ENCODE measurements around the gene CACNA1C.

The CACNA1C gene

DNA sequence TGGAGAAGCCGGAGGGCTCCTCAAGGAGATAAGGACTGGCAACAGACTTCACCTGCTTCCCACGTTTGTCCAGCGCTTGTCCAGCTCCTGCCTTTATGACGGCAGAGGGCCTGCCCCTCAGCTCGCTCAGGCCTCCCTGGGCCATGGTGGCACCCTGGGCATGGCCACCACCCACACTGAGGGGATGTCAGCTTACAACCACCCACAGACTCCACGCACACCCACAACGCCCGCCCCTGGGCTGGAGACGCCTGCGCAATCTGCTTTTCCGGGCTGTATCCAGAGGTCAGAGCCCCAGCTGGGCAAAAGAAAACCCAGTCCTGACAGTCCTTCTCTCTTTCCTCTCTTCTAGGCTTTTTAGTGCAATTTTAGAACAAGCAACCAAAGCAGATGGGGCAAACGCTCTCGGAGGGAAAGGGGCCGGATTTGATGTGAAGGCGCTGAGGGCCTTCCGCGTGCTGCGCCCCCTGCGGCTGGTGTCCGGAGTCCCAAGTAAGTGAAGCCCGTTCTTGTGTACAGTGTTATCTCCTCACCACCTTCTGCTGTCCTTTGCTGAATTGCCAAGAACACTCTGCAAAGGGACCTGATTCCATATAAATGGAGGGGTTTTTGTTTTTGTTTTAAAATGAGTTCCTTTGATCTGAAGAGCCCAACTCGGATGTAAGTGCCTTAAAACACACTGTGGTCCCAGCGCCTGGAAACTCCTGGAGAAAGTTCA, 404.6 kb downstream of the CACNA1C start:
- DNase-seq (ENCODE audit: low read depth): no peak

DNA sequence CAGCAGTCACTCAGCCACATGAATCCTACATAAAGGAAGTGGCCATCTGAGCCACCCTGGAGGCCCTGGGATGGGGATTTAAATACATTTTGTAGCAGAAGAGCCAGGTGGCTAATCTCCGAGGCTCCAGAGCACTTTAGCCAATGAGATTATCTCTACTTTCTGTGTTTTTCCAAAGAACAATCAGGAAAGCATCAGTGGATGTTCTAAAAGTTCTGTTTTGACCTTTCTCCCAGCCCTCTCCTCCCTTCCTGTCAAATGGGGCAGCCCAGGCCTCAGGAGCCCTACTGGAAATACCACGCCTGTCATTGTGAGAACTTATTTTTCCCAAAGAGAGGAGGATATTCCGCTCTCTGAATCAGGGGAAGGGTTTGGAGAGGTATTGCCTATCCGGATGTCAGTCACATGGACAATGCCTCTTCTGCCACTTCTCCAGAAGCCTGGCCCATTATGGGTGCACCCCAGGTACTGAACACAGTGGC, 405.2 kb downstream of the CACNA1C start:
- DNase-seq (ENCODE audit: low read depth): no peak

DNA sequence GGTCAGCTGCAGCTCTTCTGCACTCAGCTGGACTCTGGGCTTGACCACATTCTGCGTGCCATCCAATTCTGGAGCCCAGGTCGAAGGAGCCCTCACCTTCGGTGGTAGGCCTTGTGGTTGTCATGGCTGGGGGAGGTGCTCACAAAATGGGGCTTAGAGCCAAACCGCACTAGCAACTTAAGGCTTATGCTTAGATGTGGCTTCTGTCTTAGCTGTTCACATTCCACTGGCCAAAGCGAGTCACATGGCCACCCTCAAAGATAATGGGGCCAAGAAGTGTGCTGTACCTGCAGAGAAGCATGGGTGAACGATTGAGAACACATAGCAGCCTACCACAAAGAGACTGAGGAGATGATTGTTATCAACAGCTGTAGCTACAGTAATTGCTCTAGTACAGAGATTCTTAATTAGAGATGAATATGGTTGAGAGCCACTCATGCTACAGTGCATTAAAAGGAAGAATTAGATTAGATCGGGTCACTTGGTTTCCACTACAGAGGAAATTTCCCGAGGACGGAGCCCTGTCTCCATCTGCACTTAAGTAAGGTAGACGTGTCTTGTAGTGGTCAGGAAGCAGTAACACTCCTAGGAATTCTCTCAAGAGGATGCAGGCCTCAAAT, 407.4 kb downstream of the CACNA1C start:
- DNase-seq (ENCODE audit: low read depth): no peak

DNA sequence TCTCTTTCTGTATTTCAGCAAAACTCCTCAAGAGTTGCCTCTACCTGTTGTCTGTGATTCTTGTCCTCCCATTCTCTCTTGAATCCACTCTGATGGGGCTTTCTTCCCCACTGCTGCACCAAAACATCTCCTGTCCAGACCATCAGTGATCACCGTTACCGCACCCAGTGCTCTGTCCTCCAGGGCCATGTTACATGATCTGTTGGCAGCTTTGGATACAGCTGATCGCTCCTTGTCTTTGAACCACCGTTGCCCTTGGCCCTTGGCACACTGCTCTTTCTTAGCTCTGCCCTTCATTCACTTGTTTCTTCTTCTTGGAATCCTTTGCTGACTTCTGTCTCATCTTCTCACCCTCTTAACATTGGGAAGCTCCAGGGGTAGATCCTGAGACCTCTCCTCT, 408.3 kb downstream of the CACNA1C start:
- no peak for DNase-seq (ENCODE audit: low read depth)

DNA sequence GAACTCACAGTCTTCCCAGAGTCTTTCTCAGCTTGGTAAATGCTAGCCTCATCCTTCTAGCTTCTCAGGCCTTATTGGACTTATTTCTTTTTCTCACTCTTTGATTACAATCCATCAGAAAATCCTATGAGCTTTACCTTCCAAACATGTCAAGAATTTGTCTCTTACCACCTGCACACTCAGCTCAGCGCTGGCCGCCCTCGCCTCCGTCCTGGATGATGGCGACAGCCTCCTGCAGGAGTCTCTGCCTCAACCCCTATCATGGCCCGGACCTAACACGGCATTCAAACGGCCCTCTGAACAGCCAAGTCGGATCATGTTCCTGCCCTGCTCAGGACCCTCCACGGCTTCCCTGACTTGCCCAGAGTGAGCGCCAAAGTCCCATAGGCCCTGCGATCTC, 408.9 kb downstream of the CACNA1C start:
- no peak for DNase-seq (ENCODE audit: low read depth)

DNA sequence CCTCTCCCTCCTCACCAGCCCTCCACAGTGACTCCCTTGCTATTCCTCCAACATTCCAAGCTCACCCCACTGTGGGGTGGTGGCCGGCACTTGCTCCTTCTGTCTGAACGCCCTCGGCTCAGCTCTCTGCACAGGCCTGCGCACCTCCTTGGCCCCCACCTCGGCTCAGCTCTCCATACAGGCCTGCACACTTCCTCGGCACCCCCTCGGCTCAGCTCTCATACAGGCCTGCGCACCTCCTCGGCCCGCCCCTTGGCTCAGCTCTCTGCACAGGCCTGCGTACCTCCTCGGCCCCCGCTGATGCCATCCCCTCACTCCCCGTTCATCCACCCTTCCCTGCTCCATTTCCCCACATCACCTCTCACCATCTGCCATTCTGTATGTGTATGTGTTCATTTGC, 409.3 kb downstream of the CACNA1C start:
- DNase-seq (ENCODE audit: low read depth): no peak

DNA sequence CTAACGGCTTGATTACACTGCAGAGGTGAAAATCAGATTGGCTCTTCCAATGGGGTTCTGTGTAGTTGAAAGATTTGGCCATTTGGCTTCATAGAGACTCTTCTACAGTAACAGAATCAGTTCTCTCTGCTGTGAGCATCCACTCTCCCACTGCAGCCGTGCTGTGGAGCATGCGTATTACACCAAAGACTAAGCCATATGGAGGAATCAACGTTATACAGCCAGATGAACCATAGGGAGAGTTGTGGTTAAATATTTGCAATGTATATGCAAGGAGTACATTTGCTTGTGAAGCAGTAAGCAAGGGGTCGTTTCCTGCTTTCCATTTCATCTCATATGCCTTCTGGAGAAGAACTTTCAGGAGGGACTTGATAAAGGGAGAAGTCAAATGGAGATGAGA, 410.9 kb downstream of the CACNA1C start:
- no peak for DNase-seq (ENCODE audit: low read depth)

DNA sequence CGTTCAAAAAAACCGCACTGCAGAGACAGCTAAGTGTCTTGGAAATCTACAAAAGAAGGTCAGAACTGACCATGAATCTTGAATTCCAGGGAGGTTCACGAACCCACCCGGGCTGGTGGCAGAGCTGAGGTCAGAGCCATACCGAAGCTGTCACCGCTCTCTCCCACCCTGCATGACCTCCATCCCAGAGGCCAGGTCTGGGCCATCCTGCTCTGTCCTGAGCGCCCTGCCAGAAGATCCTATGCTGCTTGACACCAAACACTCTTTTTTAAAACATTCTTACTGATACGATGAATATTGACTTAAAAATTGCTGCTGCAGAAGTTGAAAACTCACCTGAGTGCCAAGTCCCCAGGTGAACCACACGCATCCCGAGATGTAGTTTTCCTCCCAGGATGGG, 412.9 kb downstream of the CACNA1C start:
- DNase-seq (ENCODE audit: low read depth): no peak

DNA sequence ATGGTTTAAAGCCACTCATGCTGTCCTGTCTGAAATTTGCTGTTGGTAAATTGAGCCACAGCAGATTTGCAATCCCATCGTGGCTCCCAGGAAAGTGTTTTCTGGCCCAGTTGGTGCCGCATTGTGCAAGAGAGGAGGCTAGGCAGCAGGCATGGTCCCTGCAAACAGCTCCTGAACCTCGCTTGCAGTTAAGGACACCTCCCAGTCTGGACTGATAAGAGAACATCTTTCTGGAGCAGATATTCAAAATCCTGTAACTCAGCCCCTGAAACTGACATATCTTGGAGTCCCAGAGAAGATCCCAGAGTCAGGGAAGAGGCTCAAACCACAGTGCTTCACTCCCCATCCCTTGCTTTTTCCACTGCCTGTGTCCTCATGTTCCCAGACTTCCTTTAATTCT, 413.4 kb downstream of the CACNA1C start:
- DNase-seq (ENCODE audit: low read depth): no peak

DNA sequence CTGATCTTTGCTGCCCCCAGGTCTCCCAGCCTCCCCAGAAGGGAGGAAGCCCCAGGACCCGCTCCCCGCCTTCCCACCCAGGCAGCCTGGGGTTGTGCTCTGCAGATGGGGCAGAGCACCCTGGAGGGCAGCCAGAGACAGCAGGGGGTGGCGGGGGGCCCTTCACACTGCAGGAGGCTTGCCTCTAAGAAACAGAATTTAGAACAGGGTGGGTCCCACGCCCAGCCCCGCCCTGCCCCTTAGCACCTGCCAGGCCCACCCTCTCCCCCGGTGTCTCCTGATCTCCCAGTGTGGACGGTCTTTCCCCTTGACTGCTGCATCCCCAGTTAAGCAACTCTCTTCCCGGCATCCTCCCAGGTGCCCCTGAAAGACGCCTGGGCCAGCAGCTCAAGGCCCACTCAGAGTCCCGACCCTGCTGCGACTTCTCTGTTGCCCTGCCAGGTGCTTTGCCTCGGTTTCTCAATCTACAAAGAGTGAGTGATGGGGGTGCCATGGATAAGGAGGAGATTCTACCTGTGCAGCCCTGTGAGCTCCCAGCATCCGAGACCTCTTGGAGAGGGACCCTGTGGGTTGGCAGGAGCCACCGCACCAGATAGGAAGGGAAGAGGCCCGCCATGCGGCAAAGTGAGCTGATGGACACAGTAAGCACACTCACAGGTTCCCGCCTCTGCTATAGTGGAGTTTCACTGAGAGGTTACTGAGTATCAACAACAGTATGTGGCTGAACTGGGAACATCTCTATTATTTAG, 414.8 kb downstream of the CACNA1C start:
- no peak for DNase-seq (ENCODE audit: low read depth)

DNA sequence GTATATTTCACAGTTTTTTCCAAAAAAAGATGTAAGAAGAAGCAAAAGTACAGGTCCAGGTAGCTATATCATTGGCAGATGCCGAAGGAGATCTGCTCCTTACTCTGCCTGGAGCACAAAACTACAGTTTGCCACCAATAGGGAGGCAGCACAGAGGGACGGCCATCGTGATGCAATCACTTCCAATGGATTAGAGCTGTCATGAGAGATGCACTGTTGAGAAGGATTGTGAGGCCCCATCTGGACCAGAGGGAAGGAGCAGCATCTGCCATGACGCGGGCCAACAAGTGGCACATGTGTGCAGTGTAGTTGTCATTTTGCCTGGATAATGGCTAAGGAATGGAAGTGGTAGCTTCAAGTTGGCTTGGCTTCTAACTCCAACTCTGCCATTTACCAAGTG, 423.2 kb downstream of the CACNA1C start:
- no peak for DNase-seq (ENCODE audit: low read depth)

DNA sequence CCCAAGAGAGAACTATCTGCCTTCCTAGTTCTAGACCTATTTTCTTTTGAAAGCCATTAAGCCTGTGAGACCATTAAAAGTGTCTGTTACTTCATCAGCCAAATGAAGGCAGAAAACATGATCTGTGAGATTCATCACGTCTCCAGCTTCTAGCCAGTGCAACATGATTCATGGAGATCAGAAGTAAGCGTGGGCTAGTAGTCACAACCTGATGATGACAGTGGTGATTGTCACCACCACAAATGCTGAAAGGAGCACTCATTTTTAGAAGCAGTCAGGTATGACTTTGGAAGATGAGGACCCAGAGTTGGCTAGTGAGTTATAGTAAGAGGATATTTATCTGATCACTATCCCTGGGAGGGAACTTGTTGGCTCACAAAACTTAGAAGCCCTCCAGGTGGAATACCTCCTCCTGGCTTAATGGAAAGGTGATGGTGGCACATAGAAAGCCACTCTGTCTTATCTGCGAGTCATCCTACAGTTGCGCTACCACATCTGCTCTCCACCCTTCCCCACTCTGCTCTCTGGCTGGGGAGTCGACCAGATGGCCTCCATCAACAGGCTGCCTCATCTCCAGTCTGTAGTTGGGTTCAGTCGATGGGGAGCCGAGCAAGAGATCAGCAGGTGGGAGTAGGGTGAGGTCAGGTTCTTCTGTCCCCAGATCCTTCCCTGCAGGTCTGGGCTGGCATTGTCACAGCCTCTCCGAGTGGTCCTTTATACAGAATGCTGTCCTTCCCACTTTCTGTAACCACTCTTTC, 424.4 kb downstream of the CACNA1C start:
- no peak for DNase-seq (ENCODE audit: low read depth)

DNA sequence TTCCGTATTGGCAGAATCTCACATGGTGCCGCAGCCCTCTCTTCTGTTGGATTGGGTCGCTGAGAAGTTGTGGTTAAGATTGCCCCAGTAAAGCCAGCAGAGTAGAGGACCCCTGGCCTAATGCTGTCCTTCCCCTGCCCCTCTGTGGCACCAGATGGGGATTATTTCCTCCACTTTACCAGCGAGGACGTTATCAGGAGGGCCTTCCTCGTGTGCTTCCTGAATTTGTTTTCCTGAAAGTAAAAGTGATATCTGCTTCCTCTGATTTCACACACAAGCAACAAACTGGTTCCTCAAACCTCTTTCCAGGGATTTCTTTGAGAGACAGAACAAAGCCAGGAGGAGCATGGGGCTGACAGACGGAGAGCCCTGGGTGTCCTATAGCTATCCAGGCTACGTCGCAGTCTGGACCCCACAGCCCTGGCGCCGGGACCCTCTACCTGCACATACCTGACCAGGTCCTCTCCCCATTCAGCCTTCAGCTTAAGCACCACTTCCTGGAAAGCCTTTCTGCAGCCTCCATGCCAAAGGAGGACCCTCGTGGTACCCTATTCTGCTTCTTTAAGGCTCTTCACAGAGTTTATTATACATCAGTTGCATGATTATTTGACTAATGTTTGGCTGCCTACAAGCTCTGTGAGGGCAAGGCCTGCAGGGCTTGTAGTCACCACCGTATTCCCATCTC, 427.2 kb downstream of the CACNA1C start:
- no peak for DNase-seq (ENCODE audit: low read depth)

DNA sequence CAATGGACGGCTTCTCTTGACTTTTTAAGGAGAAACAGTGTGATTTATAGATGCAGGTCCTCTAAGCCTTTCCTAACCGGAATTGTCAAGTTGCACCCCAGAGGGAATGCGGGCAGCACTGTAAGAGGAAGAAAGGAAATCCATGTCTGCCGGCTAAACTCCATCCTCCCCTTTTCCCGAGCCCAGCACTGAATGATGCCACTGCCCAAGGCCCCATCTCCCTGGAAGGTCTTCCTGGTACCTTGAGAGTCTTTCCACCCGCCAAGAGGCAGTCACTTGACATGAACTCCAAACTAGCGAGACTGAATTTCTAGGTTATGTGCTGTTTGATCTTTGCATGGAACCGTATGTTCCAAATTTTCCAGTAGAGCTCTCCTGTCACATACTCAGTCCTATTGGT, 428.6 kb downstream of the CACNA1C start:
- DNase-seq (ENCODE audit: low read depth): no peak

DNA sequence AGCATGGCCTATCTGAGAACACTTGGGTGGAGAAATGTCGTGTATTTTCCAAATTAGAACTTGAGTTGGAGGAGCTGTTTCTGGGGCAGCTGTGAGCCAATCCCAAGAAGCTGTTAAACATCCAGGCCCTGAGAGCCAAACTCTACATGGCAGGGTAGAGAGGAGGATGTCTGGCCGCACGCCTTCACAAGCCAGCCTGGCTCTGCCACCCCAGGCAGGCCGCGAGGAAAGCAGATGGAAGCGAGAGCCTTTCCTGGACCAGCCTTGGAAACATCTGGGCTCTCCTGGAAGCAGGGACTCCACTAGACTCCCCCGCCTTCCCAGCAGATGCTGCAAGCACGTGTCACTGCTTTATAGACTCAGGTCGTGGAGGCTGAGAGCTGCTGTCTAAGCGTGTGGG, 429.2 kb downstream of the CACNA1C start:
- DNase-seq (ENCODE audit: low read depth): no peak

DNA sequence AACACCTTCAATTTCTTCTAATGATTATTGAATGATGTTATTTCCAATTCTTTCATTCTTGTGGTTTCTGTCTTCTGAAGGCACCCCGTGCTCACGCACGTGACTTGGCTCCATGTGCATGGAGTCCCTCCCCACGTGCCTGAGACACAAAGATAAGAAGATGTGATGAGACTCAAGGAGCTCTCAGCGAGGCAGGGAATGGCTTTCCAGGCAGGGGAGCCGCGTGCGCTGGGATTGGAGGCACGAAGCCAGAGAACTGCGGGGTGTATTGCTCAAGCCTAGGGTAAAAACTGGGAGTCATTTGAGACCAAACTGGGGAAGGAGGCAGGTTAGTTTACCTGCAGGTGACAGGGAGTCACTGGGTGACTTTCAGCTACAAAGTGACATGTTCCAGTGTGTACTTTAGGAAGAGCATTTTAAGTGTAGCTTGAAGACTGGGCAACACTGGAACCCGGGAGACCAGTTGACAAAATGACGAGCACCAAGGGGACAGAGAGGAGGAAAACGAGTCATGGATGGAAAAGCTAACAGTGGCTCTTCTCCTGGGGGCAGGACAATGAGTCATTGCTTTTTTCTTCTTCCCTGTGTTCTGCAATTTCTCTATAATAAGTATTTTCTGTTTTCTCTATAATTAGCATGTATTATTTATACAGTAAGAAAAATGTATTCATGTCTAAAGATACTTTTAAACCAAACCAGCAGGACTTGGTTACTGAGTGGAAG, 430.3 kb downstream of the CACNA1C start:
- no peak for DNase-seq (ENCODE audit: low read depth)

DNA sequence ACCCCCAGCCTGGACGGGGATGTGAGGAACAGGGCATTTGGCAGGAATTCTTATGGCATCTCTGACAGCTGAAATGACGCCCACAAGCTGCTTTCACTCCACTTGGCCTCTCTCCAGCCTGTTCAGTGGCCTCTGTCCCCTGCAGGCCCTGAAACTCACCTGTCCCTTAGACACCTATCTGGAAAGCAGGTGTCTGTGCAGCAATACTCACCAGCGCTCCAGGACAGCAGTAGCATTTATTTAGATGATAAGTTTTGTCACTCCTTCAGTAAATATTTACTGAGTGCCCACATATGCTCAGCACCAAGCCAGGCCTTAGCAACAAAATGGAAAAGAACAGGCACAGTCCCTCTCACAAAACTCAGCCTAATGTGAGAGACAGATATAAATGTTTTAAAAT, 430.9 kb downstream of the CACNA1C start:
- DNase-seq (ENCODE audit: low read depth): no peak

DNA sequence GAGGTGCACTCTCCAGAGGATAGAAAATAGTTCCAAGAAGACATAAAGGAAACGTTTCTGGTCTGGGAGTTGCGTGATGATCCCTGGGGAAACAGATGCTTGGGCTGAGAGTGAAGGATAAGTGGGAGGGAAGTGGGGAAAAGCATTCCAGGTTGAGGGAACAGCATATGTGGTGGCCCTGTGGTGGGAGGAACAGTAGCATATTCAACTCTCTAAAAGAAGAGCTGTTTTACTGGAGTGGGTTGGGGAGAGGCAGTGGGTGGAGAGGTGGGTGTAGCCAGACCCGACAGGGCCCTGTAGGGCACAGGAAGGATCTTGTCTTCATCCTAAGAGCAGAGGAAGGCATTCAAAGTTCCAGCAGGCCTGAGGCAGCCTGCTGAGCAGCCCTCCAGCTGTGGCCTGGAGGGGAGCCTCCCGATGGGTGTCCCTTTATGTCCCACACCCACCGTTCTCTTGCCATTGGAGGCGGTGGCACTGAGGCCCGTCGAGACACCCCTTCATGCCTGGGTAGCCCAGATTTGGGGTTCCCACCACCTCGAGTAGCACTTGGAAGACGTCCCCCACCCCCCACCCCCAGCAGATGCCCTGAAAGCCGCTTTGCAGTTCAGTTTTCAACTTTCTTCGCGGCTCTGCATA, 431.5 kb downstream of the CACNA1C start:
- DNase-seq (ENCODE audit: low read depth): no peak

DNA sequence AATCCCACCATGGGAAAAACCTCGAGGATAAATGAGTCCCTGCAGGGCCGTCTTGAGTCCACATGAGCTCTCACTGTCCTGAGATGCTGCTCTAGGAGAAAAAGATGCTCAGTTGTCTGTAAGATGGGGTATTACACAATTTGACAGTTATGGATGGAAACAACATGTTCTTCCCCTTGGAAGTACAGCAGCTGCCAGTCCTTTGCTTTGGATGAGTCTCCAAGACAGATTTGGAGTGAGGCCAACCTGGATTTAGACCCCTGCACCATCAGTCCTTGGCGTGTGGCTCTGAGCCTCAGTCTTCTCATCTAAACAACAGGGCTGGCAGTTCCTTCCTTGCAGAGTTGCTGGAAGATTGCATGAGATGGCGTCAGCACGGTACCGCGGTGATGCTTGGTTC, 432.9 kb downstream of the CACNA1C start:
- DNase-seq (ENCODE audit: low read depth): no peak

DNA sequence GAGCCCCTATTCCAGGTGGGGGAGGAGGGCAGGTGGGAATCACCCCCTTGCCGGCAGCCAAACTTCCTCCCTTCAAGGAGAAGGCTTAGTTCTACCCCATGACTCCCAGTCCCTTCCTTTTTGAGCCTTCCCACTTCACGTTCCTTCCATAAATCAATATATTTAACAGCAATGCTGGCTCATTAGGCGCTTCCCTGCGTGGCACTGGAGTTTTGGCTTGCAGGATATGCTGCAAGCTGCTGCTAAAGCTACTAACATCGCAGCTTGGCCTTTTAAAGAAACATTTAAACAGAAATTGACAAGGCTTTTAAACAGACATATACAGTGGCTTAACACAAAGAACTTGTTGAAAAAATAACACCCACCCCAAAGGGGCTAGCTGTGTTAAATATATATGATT, 434.0 kb downstream of the CACNA1C start:
- no peak for DNase-seq (ENCODE audit: low read depth)

DNA sequence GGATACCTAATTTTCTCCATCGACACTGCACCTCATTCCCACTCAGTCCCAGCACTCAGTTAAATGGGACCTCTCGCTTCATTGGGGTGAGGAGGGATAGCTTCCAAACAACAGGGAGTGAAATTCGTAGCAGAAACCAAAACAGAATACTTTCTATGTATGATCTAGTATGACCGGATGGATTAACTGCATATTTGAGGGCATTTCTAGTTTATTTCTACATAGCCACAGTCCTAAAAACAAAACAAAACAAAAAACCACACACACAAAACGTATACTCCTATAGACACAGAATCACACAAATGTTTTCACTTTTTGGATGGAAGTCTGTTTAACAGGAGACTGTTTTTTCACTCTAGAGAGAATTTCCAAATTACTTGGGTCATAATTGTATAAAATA, 434.5 kb downstream of the CACNA1C start:
- no peak for DNase-seq (ENCODE audit: low read depth)
